IPS DF 4.7 (cell line): ENCODE data around the gene LOXL1.

ENCODE experiments used
- DNase-seq: peaks from one replicate; pipeline ENCODE4 v3.0.0-alpha.2; 2013; ENCODE audit warnings: low spot score; ENCODE audit errors: extremely low read depth

The LOXL1 gene

DNA sequence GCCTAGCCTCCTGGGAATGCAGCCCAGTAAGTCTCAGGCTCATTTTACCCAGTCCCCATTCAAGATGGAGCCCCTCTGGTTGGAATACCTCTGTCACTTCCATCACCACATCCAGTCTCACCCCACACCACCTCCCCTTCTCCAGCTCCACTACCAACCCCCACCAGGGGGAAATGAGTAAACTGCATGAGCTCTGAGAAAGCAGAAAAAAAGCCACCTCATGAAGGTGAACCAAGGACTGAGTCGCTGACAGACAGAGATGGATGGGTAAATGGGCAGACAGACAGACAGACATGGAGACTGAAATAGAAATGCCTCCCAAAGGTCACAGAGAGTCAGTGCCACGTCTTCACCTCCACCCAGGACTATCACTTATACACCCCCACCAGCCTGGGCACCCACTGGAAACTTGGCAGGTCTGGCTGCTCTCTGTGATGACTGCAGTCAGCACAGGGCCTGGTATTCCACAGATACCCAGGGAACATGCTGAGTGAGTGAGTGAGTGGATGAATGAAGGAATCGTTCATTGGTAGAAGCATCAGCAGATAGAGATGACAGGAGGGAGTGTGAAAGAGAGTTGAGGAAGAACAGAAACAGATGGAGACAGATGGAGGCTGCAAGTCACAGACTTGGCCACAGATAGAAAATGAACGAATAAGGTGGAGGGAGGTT, 4.9 kb upstream of the LOXL1 start:
- DNase-seq: no peak

DNA sequence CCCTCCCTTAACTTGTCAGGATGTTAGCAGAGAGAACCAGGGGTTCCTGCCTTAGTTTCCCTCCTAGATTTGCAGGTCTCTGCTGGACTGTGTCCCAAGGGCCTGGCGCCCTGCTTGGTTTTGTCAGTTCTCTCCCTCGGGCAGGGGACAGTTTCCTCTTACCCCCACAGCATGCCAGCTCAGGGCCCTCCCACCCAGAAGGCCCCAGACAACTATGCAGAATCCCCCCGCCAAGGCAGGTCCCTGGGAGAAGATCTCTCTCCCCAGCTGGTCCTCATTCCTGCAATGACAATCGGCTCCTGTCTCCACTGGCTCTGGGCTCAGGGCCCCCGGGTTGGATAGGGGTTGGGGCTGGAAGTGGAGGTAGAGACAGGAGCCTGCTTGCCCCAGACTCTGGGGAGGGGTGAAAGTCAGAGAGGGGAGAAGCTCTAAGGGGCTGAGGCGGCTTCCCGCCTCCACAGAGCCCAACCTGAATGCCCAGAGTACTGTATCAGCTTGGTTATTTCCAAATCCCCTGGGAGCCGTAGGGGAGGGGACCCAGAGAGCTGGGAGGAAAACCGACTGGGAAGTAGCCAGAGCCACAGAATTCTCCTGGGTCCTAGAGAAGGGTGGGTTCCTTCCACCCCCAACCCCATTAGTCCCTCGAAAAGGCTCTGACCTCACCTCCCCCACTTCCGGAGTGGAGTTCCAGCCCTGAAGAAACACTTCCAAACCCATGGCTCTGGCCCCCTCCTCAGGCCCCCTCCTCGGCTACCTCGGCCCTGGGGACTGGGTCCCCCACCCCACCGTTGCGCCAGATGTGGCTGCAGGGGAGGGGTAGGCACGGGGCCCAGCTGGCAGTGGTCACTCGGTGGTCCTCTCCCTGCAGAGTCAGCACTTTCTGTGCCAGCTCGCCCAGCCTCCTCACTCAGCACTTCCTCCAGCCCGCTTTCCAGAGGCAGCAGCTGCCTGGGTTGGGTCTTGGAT, 3.8 kb upstream of the LOXL1 start:
- peak; percentile 49 for DNase-seq

DNA sequence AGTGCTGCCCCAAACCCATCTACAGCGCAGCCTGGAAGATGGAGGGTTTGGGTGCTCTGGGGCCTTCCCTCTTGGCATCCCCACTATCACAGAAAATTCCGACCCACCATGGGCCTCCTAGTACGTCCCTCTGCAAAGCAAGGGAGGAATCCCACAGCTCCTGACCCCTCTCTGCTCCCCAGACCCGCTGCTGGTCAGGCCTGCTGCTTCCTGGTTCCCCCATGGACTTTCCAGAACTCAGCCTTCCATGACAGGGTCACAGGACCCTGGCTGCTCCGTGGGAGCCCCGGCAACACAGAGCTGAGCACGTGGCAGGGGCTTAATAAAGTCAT, 3.1 kb upstream of the LOXL1 start:
- DNase-seq: no peak

DNA sequence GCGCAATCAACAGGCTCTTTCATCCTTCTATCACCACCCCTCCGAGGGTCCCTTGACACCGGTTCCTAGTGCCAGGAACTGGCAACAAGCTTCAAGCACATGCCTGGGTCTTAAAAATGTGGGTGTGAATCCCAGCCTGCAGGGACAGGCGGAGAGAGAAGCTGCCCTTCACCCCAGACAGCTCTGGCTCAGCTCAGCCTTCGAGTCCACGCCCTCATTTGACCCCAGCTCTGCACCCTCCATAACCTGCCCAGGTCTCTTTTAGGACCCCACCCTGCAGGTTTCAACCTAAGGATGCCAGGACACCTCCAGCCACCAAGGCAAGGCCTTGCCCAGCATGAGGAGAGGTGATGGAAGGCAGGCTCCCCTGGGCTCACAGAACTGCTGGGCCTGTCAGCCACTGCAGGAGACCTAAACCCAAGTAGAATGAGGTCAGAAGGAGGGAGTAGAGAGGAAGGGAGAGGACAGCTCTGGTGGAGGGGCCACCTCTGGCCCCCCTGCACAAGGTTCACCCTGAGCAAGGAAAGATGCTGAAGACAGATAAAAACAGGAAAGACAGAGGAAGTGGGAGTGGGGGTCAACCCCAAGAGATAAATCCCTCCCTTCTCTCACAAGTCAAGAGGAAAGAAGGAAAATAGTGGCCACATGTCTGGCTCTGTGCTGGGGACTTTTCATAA, 2.6 kb upstream of the LOXL1 start:
- DNase-seq: no peak

DNA sequence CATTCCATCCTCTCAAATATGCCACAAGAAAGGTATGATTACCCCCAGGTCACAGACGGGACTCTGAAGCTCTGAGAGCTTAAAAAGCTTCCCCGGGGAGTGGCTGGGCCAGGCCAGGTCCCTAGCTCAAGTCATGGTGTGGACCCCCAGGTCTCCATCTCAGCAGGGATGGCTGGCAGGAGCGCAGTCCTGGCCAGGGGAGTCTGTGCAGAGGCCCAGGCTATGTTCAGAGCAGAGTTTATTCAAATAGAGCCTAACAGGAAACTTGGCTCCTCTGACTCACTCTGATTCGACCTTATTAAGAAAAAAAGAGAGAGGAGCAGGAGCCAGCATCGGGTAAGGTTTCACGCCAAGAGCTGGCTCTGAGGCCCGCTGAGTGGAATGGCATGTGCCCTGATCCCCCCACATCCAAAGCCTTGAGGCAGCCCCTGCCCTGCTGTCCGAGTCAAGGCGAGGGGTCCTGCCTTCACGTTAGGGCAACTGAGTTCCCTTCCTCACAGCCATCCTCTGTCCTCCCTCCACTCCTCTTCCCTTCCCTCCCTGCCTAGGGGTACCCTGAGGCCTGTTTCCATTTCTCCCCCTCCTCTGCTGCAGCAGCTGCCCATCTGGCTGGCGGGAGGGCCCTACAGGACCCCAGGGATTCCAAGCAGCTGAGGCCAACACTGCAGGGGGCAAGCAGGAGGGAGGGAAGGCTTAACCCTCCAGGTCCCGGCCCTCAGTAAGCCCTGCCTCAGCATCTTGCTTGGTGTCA, 1.9 kb upstream of the LOXL1 start:
- no peak for DNase-seq

DNA sequence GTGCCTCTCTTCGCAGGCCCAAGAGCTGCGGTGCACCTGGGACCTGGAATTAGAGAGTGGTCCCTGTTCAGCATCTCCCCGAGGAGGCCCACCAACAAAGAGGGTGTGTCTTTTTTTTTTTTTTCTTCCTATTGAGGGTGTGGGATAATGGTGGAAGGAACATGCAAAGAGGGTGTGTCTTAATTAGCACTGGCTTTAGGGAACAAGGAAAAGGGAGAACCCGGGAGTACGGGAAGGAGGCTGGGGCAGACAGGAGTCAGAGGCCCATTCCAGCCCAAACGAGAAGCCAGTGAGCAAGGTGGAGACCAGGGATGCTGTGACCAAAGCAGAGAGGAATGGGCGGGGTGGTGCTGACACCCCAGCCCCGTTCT, 429 bp upstream of the LOXL1 start:
- DNase-seq: no peak

DNA sequence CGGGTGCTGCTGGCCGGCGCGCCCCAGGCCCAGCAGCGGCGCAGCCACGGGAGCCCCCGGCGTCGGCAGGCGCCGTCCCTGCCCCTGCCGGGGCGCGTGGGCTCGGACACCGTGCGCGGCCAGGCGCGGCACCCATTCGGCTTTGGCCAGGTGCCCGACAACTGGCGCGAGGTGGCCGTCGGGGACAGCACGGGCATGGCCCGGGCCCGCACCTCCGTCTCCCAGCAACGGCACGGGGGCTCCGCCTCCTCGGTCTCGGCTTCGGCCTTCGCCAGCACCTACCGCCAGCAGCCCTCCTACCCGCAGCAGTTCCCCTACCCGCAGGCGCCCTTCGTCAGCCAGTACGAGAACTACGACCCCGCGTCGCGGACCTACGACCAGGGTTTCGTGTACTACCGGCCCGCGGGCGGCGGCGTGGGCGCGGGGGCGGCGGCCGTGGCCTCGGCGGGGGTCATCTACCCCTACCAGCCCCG, 777 bp downstream of the LOXL1 start:
- DNase-seq: no peak

DNA sequence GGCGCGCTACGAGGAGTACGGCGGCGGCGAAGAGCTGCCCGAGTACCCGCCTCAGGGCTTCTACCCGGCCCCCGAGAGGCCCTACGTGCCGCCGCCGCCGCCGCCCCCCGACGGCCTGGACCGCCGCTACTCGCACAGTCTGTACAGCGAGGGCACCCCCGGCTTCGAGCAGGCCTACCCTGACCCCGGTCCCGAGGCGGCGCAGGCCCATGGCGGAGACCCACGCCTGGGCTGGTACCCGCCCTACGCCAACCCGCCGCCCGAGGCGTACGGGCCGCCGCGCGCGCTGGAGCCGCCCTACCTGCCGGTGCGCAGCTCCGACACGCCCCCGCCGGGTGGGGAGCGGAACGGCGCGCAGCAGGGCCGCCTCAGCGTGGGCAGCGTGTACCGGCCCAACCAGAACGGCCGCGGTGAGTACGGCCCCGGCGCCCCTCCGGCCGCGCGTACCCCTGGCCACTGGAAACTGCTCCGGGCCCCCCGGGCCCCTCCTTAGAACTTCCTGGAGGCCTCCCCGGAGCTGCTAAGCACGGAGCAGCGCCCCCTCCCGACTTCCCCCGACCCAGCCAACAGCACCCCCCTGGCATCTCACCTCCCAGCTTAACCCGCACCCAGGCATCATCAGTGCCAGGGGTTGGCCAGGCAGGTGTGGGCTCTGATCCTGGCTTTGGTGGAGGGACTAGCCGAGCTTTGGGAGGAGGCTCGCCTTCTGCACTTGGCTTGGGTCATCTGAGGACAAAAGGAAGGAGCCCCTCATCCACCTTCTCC, 1.4 kb downstream of the LOXL1 start:
- no peak for DNase-seq

DNA sequence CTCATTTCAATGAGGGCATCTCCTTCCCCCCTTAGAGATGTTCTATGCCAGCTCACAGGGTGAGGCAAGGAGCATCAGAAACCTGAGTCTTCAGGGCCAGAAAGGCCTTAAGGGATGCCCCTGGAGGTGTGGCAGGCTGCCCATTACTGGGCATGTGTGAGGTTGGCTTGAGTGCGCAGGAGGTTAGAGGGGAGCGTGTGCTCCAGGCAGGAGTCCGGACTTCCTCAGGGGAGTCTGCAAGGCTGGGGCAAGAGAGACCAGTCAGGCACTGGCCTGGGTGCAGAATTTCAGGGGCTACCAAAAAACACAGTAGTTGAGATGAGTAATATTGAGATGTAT, 1.9 kb downstream of the LOXL1 start:
- no peak for DNase-seq

DNA sequence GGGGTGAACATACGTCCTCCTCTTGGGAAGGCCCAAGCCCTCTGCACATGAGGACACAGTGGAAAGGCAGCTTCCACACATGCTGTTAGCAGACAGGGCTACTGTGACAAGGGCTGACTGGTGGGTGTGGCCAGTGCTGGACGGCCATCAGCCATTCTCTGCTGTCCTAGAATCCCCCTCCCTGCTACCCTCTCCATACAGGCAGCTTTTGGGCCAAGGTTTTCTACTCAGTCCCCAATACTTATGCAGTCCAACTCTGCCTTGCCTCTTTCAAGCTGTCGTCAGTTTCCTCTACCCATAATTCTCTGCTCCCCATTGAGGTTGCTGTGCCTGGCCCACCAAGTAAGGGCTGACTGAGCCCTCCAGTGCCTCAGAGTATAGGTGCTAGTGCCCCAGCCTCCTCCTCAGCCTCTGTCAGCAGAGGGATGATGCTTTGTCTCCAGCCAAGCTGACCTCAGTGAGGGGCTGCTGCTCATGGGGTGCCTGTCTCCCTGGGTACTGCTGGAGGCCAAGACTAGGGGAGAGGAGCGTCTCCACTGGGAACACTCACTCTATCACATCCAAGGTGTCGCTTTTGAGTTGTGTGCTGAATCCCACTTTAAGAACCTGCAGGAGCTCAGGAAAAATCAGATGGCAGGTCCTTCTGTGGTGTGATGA, 2.8 kb downstream of the LOXL1 start:
- no peak for DNase-seq

DNA sequence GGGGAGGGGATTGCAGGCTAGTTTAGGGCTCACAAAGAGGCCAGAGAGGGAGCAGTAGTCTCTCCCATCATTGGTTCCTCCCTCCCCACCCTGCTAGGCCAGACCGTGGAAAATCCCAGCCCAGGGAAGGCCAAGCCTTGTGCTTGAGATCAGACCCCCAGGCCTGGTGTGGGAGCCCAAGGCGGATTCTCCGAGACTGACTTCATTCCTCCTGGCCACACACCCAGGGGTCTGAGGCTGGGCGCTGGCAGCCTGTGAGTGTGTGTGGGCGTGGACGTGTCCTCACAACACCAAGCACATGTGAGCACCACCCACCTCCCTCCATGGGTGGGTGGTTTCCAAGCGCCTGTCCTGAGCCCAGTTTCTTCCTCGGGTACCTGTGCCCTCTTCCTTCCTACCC, 4.1 kb downstream of the LOXL1 start:
- no peak for DNase-seq

DNA sequence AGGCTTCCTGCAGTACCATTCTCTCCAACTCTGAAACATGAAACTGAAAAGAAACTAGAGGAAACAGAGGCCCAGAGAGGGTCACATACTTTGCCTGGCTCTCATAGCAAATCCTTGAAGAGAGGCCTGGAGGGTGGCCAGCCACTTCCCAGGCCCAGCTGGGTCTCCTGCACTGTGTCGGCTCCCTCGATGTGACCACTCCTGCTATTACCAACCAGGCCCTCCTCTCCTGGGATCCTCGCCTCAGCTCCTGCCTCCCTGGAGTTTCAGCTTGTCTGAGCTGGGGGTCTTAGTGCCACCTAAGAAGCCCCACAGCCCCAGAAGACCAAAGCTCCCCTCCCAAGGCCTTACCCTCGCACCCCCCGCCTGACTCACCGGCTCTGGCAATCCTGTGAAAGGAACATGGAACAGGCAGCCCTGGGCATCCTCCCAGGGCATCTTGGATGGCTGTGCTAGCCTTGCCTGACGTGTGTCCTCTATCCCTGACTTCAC, 4.6 kb downstream of the LOXL1 start:
- no peak for DNase-seq

DNA sequence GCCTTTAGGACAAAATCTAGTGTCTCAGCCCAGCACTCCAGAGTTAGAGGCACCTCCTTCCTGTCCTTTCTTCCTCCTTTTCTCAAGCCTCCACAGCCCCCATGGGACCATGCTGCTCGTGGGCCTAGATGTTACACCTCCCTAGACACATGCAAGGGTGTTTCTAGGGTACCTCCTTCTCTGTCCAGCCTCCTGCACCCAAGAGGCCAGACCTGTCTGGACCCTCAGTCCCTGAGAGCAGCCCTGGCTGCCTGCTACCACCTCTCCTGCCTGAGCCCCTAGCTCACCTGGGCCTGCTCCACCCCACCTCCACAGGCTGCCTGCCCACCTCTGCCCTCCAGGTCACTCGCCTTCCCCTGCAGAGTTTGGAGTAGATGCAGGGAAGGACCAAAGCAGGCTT, 5.2 kb downstream of the LOXL1 start:
- DNase-seq: no peak

DNA sequence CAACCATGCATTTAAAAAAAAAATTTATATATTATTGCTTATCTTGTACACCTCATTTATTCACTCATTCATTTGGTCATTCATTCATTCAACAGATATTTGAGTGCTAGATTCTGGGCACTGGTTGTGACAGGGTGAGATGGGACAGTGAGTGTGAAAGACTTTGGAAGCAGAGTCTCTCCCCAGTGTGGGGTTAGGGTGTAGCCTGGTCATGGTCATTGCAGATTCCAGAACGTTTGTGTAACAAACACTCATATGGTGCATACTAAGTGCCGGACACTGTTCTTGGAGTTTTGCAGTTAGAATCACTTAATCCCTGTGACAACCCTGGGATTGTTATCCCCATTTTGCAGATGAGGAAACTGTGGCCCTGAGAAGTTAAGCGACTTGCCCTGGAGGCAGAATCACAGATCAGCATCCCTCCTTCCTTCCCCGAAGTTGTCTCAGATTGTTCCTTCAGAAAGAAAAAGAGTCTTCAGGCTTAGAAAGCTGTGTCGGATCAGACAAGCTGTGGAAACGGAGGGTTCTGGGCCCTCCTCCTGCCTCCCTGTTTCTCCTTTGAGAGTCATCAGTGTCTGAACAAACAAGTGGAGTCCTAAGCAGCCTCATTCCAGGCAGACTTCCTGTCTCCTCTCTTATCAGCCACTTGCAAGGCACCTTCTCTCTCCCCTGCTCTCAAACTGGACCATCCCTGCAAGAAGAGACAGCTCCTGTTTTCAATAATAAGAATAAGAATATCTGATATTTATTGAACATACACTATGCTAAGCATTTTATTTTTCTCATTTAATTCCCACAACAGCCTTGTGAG, 6.3 kb downstream of the LOXL1 start:
- no peak for DNase-seq

DNA sequence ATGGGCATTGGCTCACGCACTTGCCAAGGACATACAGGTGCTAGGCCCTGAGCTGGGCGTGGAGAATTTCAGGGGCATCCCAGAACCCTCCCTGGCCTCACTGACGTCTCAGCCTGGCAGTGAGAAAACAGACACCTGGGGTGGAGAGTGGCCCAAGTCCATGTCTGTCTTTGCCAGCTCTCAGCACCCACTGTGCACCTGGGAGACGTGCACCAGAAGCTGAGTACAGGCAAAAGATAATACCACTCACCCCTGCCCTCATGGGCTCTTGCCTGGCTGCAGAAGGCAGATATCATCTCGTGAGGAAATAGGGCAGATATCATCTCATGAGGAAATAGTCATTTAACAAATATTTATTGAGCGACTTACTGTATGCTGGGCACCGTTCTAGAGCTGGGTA, 8.0 kb downstream of the LOXL1 start:
- no peak for DNase-seq

DNA sequence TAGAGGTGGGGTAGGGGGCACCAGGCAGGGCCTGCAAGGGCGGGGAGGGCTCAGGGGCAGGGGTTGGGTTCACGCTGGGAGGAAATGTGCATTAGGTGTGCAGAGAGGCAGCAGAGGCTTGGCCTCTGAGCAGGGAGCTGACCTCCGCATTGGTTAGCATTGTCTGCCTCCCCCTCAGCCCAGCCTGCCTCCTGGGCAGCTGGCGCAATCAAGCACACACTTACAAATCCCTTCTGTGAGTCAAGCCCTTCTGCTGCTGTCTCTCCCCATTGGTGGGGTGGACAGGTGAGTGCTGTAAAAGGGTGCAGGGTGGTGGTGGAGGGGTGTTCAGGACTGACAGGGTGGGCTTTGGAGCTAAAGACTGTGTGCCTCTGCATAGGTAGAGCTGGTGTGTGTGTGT, 9.3 kb downstream of the LOXL1 start:
- DNase-seq: no peak

DNA sequence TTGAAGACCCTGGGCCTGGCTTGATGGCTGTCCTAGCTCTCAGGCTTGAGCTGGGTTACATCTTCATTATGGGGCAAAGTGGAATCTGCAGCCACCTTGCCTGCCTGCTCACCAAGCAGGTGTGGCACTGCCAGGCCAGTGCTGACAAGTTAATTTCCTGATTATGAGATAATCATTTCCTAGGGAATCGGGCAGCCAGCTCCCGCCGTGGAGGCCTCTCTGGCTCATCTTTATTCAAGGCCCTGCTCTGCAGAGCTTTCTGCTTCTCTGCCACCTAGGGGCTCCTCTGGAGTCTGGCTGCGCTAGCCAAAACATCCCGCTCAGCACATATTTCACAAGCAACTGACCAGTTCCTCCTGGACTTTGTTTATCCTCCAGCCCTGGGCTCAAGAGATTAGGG, 9.9 kb downstream of the LOXL1 start:
- no peak for DNase-seq

DNA sequence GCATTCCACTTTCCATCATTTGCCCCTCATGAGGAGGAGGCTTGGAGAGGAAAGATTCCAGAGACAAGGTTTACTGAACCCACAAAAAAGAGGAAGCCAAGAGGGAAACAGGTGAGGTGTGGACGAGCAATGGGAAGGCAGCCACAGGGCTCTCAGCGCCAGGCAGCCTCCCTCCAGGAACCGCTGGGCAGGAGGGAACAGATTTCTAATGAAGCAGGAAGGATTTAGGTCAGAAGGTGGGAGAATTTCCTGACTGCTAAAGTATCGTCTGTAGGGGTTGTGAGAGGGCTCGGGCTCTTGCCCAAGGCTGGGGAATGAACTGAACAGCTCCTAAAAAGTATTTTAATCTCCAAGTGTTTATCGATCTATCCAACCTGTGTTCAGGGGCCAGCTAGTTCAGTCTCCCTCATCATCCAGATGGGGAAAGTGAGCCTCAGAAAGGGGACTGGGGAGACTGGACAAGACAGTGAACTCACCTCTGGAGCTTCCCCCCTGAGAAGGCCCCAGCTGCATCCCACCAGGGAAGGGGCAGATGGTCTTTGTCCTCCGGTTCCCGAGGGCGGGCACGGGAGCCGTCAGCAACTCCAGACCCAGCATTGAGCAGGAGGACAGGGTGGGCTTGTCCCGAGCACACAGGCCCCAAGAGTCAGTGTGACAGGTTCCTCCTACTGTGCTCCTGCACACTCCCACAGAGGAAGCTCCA, 10.5 kb downstream of the LOXL1 start:
- DNase-seq: no peak

DNA sequence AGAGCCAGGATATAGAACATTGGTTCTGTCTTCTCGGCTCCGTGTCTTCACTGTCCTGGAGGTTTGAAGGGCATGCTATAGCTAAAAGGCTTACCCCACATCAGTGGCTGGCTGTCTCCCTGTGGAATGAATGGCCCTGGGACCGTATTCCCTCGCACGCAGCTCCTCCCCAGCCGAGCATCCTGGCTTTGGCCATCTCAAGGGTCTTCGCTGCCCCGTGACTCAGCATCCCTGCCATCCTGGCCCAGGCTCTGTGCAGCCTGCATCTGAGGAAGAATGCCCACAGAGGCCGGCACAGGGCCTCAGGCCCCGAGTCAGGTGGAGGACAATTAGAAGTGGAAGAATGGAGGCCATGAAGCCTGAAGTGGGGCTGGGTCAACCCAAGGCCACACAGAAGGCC, 11.0 kb downstream of the LOXL1 start:
- no peak for DNase-seq
